ENCODE measurements around the gene NPHP4. TPM values are rescaled to one million over a fixed set of nuclear protein-coding genes. Genes with fewer than 3 reads are reported as not detected.

NPHP4 gene
- total RNA-seq, 6 experiments from 2014 or later: 1.5 to 6.0 (median 2.0) TPM

- WGBS (ENCODE audit: insufficient coverage, low coverage, low lambda C conversion rate, missing lambda C conversion rate): 41% methylated on average over 5 of the region's 12 CpGs
- Histone ChIP-seq H3K27me3 (no peaks in the 10 kb centered on the region), H3K4me3 (no peak overlapping the region), H3K4me1 (no peaks in the 10 kb centered on the region), H3K27ac (no peak overlapping the region), H3K9me3 (no peaks in the 10 kb centered on the region), H3K36me3 (no peaks in the 10 kb centered on the region)
- intact Hi-C loops (cut with DNase I): no loop called here
- DNase-seq (no peak), ATAC-seq (no peak)
- no peak for TF ChIP-seq POLR2A (IDR thresholded peaks at IDR 0.05)
- TF ChIP-seq, protein P1, sequence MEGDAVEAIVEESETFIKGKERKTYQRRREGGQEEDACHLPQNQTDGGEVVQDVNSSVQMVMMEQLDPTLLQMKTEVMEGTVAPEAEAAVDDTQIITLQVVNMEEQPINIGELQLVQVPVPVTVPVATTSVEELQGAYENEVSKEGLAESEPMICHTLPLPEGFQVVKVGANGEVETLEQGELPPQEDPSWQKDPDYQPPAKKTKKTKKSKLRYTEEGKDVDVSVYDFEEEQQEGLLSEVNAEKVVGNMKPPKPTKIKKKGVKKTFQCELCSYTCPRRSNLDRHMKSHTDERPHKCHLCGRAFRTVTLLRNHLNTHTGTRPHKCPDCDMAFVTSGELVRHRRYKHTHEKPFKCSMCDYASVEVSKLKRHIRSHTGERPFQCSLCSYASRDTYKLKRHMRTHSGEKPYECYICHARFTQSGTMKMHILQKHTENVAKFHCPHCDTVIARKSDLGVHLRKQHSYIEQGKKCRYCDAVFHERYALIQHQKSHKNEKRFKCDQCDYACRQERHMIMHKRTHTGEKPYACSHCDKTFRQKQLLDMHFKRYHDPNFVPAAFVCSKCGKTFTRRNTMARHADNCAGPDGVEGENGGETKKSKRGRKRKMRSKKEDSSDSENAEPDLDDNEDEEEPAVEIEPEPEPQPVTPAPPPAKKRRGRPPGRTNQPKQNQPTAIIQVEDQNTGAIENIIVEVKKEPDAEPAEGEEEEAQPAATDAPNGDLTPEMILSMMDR (IDR thresholded peaks at IDR 0.05): no peak
Observed at GRCh38 chr1:5821540-5822176, 170.6 kb downstream of the NPHP4 start.

DNA sequence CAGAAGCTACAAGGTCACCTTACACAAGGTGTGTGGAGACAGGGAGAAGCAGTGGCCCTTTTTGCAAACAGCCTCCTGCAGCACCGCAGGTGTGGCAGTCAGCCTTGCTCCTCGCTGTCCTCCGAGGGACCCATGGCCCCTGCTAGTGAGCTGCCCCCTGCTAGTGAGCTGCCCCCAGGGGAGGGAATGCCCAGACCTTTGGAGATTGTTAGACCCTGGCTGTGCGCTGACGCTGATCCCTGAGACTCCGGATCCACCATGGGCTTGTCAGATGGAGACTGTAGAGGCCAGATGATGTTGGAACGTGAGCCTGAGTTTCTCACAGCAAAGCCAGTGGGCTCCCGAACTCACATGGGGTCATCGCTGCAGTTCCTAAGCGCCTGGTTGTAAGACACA is 172.2 kb downstream of the NPHP4 start:
- Histone ChIP-seq H3K27me3 (no peaks in the 10 kb centered on the region), H3K27ac (no peak overlapping the region), H3K9me3 (no peaks in the 10 kb centered on the region), H3K4me3 (no peak overlapping the region), H3K36me3 (no peaks in the 10 kb centered on the region), H3K4me1 (no peaks in the 10 kb centered on the region)
- no CpG with 5 or more reads among the region's 10 CpGs for WGBS (ENCODE audit: insufficient coverage, low coverage, low lambda C conversion rate, missing lambda C conversion rate)
- intact Hi-C loops (cut with DNase I): no loop called here
- TF ChIP-seq POLR2A (IDR thresholded peaks at IDR 0.05): no peak
- TF ChIP-seq, protein P1 (IDR thresholded peaks at IDR 0.05): no peak
- DNase-seq (no peak), ATAC-seq (peak in 1 of 4 donors; percentile 26)

GRCh38 chr1:5819391-5820025 is 172.7 kb downstream of the NPHP4 start:
- H3K4me3 ChIP-seq: no peak overlapping the region
- no peak overlapping the region for H3K27ac ChIP-seq
- DNase-seq (no peak), ATAC-seq (no peak)
- no peaks in the 10 kb centered on the region for H3K4me1 ChIP-seq
- intact Hi-C loops (cut with DNase I): no loop called here
- TF ChIP-seq, protein P1 (IDR thresholded peaks at IDR 0.05): no peak
- TF ChIP-seq POLR2A (IDR thresholded peaks at IDR 0.05): no peak
- no peaks in the 10 kb centered on the region for H3K9me3 ChIP-seq
- H3K36me3 ChIP-seq: no peaks in the 10 kb centered on the region
- no peaks in the 10 kb centered on the region for H3K27me3 ChIP-seq
- WGBS (ENCODE audit: insufficient coverage, low coverage, low lambda C conversion rate, missing lambda C conversion rate): 75% methylated on average over 3 of the region's 9 CpGs

DNA sequence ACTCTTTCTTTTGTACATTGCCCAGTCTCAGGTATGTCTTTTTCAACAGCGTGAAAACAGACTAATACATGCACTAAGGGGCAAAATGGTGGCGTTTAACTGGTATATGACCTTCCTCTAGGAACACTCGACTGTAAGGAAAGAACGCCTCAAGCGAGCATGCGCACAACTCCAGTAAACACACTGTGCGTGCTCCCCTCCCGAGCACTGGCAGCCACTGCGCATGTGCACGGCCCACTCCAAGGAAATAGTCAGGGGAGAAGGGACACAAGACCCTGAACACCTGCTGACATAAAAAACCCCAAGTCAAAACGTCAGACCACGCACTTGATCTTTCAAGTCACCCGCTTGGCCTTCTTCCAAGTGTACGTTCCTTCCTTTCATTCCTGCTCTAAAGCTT is 173.5 kb downstream of the NPHP4 start:
- TF ChIP-seq, protein P1 (IDR thresholded peaks at IDR 0.05): no peak
- no peak for TF ChIP-seq POLR2A (IDR thresholded peaks at IDR 0.05)
- no peaks in the 10 kb centered on the region for H3K27me3 ChIP-seq
- DNase-seq (no peak), ATAC-seq (no peak)
- intact Hi-C loops (cut with DNase I): no loop called here
- H3K9me3 ChIP-seq: no peaks in the 10 kb centered on the region
- no peak overlapping the region for H3K4me3 ChIP-seq
- H3K27ac ChIP-seq: no peak overlapping the region
- no peaks in the 10 kb centered on the region for H3K36me3 ChIP-seq
- WGBS (ENCODE audit: insufficient coverage, low coverage, low lambda C conversion rate, missing lambda C conversion rate): 36% methylated on average over 3 of the region's 14 CpGs
- H3K4me1 ChIP-seq: no peaks in the 10 kb centered on the region

Measured in right lobe of liver (tissue), 6 donors.